Uterine smooth muscle cell (primary cell): ENCODE results near the gene OR3A2. TPM values are rescaled to one million over a fixed set of nuclear protein-coding genes. Genes with fewer than 3 reads are reported as not detected.

Source experiments
- total RNA-seq: library from RNA; depleted of rRNA; stranded (reverse); fragments of >200 nt; gene quantifications from 2 replicates; pipeline ENCODE4 v1.2.3, GENCODE V29; 2014

OR3A2 gene
- under 0.01 and 0.12 TPM in 2 replicates for total RNA-seq

DNA sequence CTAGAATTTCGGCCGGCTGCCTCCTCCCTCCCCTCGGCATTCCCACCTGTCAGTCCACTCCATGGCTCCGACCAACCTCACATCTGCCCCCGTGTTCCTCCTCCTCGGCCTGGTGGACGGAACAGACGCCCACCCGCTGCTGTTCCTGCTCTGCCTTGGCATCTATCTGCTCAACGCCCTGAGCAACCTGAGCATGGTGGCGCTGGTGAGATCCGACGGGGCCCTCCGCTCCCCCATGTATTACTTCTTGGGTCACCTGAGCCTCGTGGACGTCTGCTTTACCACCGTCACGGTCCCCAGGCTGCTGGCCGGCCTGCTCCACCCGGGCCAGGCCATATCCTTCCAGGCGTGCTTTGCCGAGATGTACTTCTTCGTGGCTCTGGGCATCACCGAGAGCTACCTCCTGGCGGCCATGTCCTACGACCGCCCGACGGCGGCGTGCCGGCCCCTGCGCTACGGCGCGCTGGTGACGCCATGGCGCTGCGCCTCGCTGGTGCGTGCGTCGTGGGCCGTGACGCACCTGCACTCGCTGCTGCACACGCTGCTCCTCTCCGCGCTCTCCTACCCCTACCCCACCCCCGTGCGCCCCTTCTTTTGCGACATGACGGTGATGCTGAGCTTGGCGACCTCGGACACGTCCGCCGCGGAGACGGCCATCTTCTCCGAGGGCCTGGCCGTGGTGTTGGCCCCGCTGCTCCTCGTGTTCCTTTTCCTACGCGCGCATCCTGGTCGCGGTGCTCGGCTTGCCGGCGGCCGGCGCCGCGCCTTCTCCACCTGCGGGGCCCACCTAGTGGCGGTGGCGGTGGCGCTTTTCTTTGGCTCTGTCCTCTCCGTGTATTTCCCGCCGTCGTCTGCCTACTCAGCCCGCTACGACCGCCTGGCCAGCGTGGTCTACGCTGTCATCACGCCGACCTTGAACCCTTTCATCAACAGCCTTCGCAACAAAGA, at the start of gene OR3A2:
OR3A2 (minus strand) TSS at position 440 of the 948 bp plus-strand sequence.

DNA sequence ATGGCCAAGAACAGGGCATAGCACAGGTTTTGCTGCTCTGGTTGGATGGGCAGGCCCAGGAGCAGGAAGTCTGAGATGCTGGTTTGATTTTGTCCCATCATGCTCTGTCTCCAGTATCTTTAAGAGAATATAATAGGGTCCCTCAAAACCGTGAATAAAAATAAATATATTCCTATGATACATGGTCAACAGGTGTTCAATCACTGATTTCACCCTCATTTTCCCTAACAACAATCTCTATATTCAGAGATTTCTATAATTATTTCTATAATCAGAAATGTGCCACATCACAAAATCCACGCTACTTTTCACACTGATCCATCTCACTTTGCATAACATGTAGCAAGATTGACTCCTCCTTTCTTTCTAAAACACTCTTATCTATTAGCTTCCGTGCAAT, 47.6 kb upstream of the OR3A2 start, which contains the start of gene OR1E2:
OR1E2 (minus strand) TSS at position 101 of the 400 bp plus-strand sequence; CDS start at position 101, 0 bp downstream.

DNA sequence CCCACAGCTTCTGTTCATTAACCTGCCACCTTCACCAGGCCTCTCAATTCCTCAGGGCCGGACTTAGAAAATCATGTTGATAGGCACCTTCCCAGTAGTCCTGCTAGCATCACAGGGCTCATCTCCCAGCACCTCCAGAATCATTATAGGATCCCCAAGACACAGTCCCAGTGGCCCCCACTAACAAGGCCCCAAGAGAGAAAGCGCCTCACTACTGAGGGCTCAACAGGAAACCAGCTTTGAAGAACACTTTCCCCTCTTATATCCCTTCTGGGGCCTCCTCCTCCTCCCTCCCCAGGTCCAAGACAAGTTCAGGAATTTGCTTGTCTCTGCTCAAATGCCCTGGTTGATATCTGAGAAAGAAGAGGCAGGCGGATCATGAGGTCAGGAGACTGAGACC, 25.0 kb upstream of the OR3A2 start, which contains the start of gene OR3A3:
OR3A3 (plus strand) TSS at position 301 of the 400 bp plus-strand sequence.

DNA sequence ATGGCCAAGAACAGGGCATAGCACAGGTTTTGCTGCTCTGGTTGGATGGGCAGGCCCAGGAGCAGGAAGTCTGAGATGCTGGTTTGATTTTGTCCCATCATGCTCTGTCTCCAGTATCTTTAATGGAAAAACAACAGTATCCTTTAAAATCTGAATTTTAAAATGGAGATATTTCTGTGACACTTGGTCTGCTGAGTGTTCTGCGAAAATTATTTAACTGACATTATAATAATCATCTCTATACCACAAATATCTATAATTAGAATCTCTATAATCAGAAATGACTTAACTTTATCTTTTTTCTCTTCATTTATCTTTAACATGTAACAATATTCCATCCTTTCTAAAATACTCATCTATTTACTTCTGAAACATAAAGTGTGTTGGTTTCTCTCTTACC, 12.2 kb upstream of the OR3A2 start, which contains the start of gene OR1E1:
OR1E1 (minus strand) TSS at position 101 of the 400 bp plus-strand sequence; CDS start at position 101, 0 bp downstream.

DNA sequence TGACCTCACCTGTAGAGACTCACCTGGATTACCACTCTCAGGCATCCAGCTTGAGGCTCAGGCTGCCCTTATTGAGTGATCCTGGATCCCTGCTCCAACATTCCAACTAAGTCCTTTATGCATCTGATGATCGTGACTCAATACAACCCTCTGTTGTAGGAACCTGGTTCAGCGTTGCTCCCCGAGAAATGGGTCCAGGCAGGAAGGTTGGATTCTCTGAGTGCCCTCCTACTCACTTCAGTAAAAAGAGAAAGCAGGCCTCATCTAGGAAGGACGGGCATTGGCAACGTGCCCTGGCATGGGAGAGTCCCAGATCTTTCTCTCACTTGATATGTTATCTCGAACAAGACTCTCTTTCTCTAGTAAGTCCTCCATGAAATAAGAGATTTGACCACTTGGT, 87.8 kb downstream of the OR3A2 start, which contains the start of gene OR3A1:
OR3A1 (minus strand) TSS at position 101 of the 400 bp plus-strand sequence. CDS start 5,778 bp downstream, outside the sequence.

Other genes with a start within 250 kb of the OR3A2 start
- not detected in 2 replicates for gene OR1A2, start 188.8 kb downstream of the OR3A2 start, total RNA-seq
- gene OR1A1, start 178.6 kb downstream of the OR3A2 start, total RNA-seq, result not detected in 2 replicates
- gene OR3A1, start 87.9 kb downstream of the OR3A2 start, total RNA-seq, result 0.11 TPM in 1 of 2 replicates, not detected in the other
- not detected in 2 replicates for gene OR1E1, start 12.1 kb upstream of the OR3A2 start, total RNA-seq
- 0.33 TPM in 1 of 2 replicates, not detected in the other for gene OR3A3, start 25.1 kb upstream of the OR3A2 start, total RNA-seq
- not detected in 2 replicates for gene OR1E2, start 47.5 kb upstream of the OR3A2 start, total RNA-seq
- gene SPATA22, start 85.5 kb upstream of the OR3A2 start, total RNA-seq, result not detected in 2 replicates
- gene ASPA, start 89.7 kb upstream of the OR3A2 start, total RNA-seq, result 0.62 and 0.77 TPM in 2 replicates
- 1.00 and 1.5 TPM in 2 replicates for gene TRPV3, start 171.5 kb upstream of the OR3A2 start, total RNA-seq
- 2.1 and 2.5 TPM in 2 replicates for gene TRPV1, start 223.1 kb upstream of the OR3A2 start, total RNA-seq
- 15.4 and 29.7 TPM in 2 replicates for gene SHPK, start 249.9 kb upstream of the OR3A2 start, total RNA-seq